Fibroblast of skin of back (primary cell): ENCODE results near the gene LEMD3. TPM values are rescaled to one million over a fixed set of nuclear protein-coding genes. Genes with fewer than 3 reads are reported as not detected.

Experiments used
- DNase-seq: peaks from one replicate; pipeline ENCODE4 v3.0.0-alpha.2; 2013
- polyA plus RNA-seq, 2 experiments: library from polyadenylated mRNA; unstranded; fragments of 120-200 nt; gene quantifications; one replicate each; pipeline ENCODE4 v1.2.1, GENCODE V29; 2013; ENCODE audit not compliant: insufficient read length in 2 of 2

Gene LEMD3
- polyA plus RNA-seq (2013, experiment 1 of 2; ENCODE audit: insufficient read length) = 14.7 TPM
- 13.0 TPM for polyA plus RNA-seq (2013, experiment 2 of 2; ENCODE audit: insufficient read length)

DNA sequence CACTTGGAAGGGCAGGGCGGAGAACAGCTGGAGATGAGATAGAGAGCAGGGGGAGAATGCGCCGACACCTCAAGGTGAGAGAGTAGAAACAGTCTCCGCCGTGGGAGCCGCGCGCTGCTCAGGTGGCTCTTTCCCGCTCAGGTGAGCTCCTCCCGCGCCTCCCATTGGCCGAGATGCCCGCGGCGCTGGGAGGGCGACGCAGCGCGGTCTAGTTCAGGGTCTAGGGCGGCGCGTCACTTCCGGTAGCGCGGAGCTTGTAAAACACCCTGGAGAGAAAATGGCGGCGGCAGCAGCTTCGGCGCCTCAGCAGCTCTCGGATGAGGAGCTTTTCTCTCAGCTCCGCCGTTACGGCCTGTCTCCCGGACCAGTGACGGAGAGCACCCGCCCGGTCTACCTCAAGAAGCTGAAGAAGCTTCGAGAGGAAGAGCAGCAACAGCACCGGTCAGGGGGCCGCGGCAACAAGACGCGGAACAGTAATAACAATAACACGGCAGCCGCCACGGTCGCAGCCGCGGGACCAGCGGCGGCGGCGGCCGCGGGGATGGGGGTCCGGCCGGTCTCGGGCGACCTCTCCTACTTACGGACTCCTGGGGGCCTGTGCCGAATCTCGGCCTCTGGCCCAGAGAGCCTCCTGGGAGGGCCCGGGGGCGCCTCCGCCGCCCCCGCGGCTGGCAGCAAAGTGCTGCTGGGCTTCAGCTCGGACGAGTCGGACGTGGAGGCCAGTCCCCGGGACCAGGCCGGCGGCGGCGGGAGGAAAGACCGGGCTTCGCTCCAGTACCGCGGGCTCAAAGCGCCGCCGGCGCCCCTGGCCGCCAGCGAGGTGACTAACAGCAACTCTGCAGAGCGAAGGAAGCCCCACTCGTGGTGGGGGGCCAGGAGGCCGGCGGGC, at the start of gene LEMD3:
Gene LEMD3 (plus strand): TSS at position 264 of the 889 bp plus-strand sequence. CDS start 14 bp downstream, at position 278.
- peak; percentile 90 for DNase-seq

DNA sequence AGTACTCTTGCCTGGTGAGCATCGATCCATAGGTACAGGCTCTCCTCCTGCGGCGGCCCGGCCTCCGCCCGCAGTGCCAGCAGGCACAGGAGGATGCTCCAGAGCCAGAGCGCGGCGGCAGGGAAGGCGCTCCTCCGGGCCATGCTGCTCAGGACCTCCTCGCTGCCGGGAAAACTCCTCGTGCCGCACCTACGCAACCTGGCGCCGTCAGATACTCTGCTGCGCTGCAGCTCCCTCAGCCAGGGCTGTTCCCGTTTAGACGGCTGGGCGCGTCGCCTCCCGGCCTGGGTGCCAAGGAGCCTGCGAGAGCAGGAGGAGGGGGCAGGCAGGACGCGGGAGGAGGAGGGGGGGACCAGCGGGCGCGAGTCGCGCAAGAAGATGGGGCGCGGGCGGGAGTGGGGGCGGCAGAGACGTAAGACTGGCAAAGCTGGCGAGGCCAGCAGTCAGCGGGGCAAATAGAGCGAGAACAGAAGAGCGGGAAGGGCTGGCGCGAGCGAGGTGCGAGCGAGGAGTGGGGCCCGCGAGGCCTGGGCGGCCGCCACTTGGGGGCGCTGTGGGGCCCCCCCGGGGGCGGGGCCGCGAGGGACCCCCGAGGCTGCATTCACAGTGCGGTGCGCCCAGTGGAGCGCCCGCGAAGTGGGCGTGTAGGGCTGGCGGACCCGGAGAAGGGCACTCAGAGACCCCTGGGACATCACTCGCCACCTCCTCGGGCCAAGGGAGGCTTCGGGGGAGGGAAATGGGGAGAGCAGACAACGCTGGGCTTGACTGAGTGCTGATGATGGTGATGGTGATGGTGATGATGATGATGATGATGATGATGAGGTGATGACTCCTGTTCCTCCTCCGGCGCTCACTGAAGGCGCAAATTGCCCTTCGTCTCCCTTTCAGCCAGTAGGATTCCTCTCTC, 48.1 kb upstream of the LEMD3 start, which contains the start of gene WIF1:
Gene WIF1 (minus strand): TSS at position 257 of the 907 bp plus-strand sequence. CDS start 114 bp downstream, at position 143.
- peak; percentile 16 for DNase-seq

DNA sequence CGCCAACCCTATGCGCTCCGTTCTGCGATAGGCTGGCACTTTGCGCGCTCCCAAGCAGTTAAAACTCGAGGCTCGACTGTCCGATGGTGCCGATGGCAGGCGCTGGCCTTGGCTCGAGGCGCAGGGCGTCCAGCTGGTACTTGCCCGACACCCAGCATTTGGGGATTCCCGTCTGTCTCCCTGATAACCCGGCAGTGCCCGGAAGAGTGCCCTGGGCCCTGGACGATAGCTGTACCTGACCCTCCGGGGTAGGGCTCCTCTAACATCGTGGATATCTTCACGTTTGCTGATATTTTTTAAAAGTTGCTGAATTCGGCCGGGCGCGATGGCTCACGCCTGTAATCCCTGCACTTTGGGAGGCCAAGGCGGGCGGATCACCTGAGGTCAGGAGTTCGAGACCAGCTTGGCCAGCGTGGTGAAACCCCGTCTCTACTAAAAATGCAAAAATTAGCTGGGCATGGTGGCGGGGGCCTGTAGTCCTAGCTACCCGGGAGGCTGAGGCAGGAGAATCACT, 47.4 kb upstream of the LEMD3 start:
- DNase-seq = no peak

DNA sequence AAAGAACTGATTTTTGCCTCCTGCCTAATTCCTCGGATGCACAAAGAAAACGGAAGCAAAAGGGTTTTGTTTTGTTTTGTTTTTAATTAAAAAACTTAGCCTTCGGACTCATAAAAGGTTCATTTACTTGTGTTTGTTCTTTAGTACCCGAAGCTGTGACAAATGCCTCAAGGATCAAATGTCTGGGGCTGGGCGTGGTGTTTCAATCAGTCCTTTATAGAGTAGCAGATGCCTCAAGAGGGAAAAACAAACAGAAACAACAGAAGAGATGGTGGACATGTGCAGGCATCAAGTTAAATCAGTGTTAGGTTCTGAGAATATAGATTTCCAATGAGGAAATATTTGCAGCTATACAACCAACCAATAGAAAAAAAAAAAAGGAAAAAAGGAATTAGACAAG, 46.7 kb upstream of the LEMD3 start:
- no peak for DNase-seq

DNA sequence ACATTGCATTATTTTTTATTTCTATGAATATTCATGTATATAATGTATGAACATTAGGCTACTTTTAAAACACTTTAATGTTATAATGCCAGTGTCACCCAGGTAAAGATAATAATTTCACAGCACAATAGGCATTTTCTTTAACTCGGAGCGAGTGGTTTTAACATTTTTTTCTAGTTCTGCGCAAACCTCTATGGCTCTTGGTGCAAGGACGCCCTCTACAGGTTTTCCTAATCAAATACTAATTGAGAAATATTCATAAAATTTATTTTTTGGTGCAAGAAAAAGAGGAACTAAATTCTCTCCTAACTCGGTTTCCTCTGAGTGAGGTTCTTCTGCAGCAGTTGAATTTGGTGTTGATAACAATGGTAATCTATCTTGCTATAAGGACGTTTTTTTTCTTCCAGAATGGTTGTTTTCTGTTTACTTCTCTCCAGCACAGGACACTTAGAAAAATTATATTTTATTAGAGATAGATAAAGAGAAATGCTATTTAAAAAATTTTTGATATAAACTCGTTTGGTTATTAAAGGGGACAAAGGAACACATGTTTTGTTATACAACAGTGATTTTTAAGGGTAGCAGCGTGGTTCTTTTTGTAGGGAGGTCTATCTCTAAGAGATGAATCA, 45.8 kb upstream of the LEMD3 start:
- DNase-seq = peak; percentile 42

DNA sequence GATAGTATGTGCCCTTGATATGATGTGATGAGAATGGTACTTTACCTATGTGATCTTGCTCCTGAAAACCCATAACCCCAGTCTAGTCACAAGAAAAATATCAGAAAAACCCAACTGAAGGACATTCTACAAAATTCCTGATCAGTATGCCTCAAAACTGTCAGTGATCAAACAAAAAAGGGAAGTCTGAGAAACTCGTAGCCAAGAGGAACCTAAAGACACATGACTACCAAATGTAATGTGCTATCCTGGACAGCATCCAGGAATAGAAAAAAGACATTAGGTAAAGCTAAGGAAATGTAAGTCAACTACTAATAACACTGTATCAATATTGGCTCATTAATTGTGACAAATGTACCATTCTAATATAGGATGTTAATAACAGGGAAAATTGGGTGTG, 44.1 kb upstream of the LEMD3 start:
- DNase-seq = no peak

DNA sequence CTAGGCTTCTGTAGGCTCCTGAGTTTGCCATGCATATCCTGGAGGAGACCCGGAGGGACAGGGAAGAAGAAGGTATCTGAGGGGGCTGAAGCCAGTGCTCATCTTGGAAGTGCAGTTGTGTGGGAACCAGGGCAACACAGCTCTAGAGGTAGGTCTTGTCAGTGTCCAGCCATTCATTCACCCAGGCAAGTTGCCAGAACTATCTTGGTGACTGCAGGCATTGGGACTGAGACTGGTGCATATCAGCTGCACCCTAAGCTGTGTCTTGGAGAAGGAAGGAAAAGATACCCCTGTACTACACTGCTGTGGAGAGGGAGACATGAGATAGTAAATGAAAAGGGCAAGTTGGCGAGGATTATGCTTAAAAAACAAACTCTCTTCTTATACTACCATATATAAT, 43.4 kb upstream of the LEMD3 start:
- no peak for DNase-seq

DNA sequence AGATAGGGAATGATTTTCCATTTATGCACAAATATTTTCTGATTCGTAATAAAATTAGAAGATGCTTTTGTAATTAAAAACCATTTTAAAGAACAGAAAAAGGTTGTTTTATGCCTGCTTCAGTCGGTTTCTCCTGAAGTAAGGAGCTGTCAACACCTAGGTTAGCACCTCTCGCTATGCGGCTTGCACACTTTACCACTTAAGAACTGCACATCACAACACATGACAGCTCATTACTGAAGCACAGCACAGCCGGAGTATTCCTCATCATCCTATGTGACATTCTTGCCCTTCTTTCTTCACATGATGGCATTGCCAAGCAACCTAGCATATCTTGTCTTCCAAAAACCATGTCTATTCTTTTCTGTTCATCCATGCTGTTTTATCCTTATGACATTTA, 42.9 kb upstream of the LEMD3 start:
- no peak for DNase-seq

DNA sequence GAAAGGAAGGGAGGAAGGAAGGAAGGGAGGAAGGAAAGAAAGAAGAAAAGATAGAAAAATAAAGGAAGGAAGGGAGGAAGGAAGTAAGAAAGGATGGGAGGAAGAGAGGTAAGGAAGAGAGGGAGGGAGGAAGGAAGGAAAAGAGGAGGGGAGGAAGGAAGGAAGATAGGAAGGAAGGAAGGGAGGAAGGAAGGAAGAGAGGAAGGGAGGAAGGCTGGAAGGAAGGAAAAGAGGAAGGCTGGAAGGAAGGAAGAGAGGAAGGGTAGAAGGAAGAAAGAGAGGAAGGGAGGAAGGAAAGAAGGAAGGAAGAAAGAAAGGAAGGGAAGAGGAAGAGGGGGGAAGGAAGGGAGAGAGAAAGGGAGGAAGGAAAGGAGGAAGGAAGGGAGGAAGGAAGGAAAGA, 35.5 kb upstream of the LEMD3 start:
- DNase-seq = no peak

DNA sequence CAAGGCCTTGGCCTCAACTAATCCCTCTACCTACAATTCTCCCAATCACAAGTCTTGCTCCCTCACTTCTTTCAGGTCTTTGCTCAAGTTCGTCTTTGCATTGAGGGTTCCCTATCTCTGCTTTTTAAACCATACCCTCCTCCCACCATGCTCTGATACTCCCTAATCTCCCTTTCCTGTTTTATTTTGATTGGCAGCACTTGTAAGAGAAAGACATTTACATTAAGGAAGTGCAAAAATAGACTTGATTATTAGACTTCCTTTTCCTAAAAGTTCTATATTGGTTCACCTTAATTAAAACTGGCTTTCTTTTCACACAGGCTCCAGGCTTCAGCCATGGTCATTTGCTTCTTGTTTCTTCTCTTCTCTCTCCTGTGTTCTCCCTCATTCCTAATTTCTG, 30.0 kb upstream of the LEMD3 start:
- no peak for DNase-seq

DNA sequence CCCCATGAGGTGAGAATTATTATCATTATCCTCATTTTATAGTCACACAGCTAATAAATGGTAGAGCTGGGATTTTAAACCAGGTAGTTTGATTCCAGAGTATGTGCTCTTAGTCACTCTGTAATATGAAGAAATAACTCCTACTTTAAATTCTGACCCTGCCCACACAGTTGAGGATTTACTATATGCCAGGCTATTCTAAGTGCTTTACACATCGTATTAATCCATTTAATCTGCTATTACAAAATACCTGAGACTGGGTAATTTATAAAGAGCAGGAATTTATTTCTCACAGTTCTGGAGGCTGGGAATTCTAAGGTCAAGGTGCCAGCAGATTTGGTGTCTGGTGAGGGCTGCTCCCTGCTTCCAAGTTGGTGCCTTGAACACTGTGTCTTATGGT, 28.6 kb upstream of the LEMD3 start:
- no peak for DNase-seq

DNA sequence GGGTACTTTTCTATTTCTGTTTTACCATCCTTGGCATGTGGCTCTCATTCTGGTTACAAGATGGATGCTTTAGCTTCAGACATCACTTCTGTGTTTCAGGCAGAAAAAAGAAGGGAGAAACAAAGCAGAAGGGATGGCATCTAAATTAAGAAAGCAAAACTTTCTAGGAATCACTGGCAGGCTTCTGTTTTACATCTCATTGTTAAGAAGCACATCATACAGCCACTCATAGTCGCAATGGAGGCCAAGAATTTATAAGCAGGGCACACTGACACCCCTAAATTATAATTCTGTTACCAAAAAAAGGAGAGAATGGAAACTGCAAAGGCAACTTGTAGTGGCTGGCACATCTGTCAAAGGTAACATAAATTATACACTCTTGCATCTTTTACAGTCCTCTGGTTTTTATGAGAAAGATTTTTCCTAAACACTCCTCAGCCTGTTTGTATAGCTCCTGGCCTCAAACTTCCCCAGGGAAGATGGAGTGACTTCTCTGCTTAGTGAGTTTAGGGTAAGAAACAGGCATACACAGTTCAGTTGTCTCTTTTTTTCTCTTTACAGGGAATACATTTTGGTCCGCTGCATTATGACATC, 22.0 kb upstream of the LEMD3 start:
- no peak for DNase-seq

DNA sequence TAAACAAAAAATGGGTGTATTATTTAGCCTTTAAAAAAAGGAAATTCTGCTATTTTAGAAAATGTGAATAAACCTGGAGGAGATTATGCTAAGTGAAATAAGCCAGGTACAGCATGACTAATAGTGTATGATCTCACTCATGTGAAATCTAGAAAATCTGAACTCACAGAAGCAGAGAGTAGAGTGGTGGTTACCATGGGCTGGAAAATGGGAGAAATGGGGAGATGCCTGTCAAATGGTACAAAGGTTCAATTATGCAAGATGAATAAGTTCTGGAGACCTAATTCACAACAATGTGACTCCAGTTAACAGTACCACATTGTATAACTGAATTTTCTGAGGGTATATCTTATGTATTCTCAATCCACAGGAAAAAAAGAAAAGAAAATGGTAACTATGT, 17.4 kb upstream of the LEMD3 start:
- no peak for DNase-seq

DNA sequence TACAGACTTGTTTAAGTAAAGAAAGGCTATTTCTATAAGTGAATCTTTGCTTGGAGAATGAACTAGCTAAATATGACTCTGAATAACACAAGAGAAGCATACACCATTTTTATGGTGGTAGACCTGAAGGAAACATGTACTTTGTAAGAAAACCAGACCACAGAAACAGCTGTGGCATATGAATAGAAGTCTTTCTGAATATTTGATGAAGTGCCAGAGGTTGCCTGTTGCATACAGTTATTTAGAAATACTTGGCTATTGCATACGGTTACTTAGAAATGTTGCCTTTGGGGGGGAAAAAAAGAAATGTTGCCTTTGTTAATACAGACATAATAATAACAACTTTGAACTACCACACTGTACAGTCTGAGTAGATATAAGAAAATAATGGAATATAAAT, 16.8 kb upstream of the LEMD3 start:
- DNase-seq = no peak

DNA sequence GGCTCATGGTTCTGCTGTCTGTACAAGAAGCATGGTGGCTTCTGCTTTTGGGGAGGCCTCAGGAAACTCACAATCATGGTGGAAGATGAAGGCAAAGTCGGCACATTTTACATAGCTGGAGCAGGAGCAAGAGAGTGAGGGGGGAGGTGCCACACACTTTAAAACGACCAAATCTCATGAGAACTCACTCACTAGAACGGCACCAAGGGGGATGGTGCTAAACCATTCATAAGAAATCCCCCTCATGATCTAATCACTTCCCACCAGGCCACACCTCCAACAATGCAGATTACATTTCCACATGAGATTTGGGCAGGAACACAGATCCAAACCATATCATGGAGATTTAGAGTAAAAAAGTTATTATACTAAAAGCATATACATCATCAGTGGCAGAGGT, 13.6 kb upstream of the LEMD3 start:
- DNase-seq = no peak

DNA sequence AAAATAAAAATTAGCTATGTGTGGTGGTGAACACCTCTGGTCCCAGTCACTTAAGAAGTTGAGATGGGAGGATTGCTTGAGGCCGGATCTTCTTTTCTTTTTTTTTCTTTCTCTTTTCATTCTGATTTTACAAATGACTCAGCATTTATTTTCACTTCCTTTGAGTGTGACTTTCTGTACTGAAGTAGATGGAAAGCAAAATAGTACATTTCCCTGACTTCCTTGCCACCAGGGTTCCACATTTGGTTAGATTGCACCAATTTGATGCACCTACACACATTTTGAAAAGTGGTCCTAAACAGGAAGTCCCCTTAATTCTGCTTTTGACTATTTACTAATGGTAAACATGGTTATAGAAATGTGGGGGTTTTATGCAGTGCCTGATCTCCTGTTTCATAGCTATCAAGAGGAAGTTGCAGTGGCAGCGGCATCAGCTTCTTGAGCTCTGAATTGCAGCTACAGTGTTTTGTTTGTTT, 13.0 kb upstream of the LEMD3 start:
- DNase-seq = peak; percentile 3

DNA sequence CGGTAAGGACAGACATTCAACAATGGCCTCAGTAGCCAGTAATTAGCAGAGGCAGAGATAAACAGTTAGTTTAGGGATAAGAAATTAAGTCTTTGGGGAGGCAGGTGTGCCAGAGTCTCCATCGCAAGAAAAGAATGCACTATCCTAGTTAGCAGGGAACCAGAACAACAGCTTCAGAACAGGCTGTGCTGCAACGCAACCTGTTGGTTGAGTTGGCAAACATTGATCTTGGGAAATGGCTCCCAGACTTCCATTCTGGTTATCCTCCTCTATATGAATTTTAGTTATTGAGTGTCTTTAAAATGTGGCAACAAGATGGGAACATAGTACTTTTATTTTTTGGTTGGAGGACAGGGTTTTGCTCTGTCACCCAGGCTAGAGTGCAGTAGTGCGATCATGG, 12.3 kb upstream of the LEMD3 start:
- DNase-seq = no peak

DNA sequence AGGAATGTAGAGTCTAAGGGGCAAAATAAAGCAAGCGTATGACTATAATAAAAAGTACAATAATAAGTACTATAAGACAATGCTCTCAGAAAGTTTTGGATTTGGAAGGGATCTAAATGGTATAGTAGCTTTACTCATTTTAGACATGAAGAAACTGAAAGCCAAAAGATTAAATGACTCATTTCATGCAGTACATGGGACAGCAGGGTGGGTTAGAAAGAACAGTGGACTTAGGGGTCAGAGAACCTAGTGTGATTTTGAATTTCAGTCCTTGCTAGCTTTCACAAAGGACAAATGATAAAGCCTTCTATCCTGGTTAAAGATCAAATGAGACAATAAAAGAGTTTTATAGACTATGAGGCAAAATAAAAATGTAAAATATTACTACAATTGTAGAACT, 6.8 kb upstream of the LEMD3 start:
- no peak for DNase-seq

DNA sequence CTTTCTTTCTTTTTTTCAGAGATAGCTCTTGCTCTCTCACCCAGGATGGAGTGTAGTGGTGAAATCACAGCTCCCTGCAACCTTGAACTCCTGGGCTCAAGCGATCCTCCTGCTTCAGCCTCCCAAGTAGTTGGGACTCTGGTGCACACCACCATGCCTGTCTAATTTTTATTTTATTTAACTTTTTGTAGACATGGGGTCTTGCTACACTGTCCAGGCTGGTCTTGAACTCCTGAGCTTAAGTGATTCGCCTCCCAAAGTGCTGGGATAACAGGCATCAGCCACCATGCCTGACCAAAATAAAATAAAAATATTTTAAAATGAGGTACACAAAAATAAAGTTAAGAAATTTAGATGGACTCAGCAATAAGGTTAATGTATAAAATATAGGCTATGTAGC, 5.1 kb upstream of the LEMD3 start:
- no peak for DNase-seq

DNA sequence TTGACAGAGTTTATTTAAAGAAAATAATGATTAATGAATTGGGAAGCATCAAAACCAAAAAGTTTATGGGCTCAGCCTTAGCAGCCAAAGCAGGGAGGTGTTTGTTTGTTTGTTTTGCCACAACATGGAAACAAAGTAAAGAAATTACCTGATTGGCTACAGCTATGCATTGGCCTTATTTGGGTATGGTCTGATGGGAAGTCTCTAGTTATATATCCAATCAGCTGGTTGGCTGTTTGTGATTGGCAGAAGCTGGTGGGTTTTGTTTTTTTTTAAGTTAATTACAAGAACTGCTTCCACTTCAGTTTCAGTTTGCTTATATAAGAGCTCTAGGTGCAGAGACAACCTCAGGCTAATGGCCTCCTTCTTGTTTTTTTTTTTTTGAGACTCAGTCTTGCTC, 4.6 kb upstream of the LEMD3 start:
- DNase-seq = no peak

DNA sequence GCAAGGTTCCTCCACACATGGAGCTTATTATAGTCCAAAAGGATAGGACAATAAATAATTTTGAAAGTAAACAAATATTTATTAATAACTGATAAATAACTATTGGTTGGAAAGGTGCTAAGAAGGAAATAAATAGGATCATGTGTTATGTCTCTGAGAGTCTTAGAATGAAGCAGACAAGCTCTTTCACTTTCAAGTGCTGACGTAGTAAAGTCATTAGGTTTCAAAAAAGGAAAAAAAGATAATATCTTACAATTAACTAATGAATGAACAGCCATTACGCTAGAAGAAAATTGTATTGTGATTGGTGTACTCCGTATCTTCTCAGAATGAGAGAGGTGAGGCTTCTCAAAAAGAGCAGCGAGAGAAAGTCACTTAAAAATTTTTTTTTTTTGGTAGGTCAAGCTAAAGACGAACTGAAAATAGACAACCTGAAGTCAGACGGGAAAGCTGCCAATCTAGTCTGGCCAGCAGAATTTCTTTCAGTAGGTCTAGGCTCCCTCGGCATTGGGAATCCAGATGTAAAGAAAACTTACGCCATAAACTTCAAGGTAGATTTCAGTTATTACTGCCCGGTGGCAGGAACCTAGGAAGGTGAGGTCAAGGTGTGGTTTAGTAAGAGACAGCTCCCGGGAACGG, 583 bp upstream of the LEMD3 start:
- DNase-seq = no peak
